Trophoblast cell (in vitro differentiated cells and primary cell): ENCODE results near the gene CNTFR.

Source experiments
- DNase-seq, 2 donors: peaks; one replicate each; pipeline ENCODE4 v3.0.0-alpha.2; 2016
- H2AFZ ChIP-seq: 2 replicates; pipeline ENCODE4 v1.6.1; 2013; ENCODE audit warnings: low read length, moderate library complexity, mild to moderate bottlenecking; ENCODE audit not compliant: insufficient read depth, poor library complexity
- H2AK5ac ChIP-seq: 2 replicates; pipeline ENCODE4 v1.6.1; 2013; ENCODE audit warnings: mild to moderate bottlenecking, low read length
- H2BK120ac ChIP-seq: 2 replicates; pipeline ENCODE4 v1.6.1; 2013; ENCODE audit warnings: low read length, mild to moderate bottlenecking, moderate library complexity; ENCODE audit not compliant: insufficient read depth, poor library complexity
- H2BK12ac ChIP-seq: 2 replicates; pipeline ENCODE4 v1.6.1; 2013; ENCODE audit warnings: mild to moderate bottlenecking, low read length, moderate library complexity
- H2BK5ac ChIP-seq: 2 replicates; pipeline ENCODE4 v1.6.1; 2013; ENCODE audit warnings: low read length, low read depth, moderate library complexity, mild to moderate bottlenecking; ENCODE audit not compliant: poor library complexity
- H3K14ac ChIP-seq: 2 replicates; pipeline ENCODE4 v1.6.1; 2013; ENCODE audit warnings: mild to moderate bottlenecking, low read length
- H3K18ac ChIP-seq: 2 replicates; pipeline ENCODE4 v1.6.1; 2013; ENCODE audit warnings: mild to moderate bottlenecking, low read length
- H3K23ac ChIP-seq: 2 replicates; pipeline ENCODE4 v1.6.1; 2013; ENCODE audit warnings: low read length
- H3K27ac ChIP-seq: 2 replicates; pipeline ENCODE4 v1.5.1; 2013; ENCODE audit warnings: low read depth, mild to moderate bottlenecking, inconsistent platforms, low read length, moderate library complexity
- H3K27me3 ChIP-seq: 2 replicates; pipeline ENCODE4 v1.6.1; 2013; ENCODE audit warnings: inconsistent platforms, mild to moderate bottlenecking, low read length, moderate library complexity; ENCODE audit not compliant: insufficient read depth
- H3K36me3 ChIP-seq, 2 experiments: 1 replicate in 1 of 2; 2 replicates in 1 of 2; pipeline ENCODE4 v1.6.1; 2013; ENCODE audit warnings: low read length in 2 of 2, mild to moderate bottlenecking in 2 of 2, moderate library complexity in 1 of 2; ENCODE audit not compliant: insufficient read depth in 2 of 2, control insufficient read depth in 1 of 2
- H3K4ac ChIP-seq: 2 replicates; pipeline ENCODE4 v1.6.1; 2013; ENCODE audit warnings: low read depth, mild to moderate bottlenecking, low read length, moderate library complexity
- H3K4me1 ChIP-seq, 2 experiments: 1 replicate in 1 of 2; 2 replicates in 1 of 2; pipeline ENCODE4 v1.6.1; 2013; ENCODE audit warnings: low read length in 2 of 2, mild to moderate bottlenecking in 2 of 2, moderate library complexity in 1 of 2; ENCODE audit not compliant: insufficient read depth in 2 of 2, control insufficient read depth in 1 of 2
- H3K4me2 ChIP-seq: 2 replicates; pipeline ENCODE4 v1.6.1; 2013; ENCODE audit warnings: inconsistent platforms, mild to moderate bottlenecking, low read length, moderate library complexity
- H3K4me3 ChIP-seq: 2 replicates; pipeline ENCODE4 v1.5.1; 2013; ENCODE audit warnings: mild to moderate bottlenecking, low read depth, low read length, inconsistent platforms
- H3K79me1 ChIP-seq: one replicate; pipeline ENCODE4 v1.6.1; 2013; ENCODE audit warnings: low read length
- H3K79me2 ChIP-seq: 2 replicates; pipeline ENCODE4 v1.6.1; 2013; ENCODE audit warnings: low read length, mild to moderate bottlenecking; ENCODE audit not compliant: control insufficient read depth, insufficient read depth, poor library complexity
- H3K9ac ChIP-seq: 2 replicates; pipeline ENCODE4 v1.6.1; 2013; ENCODE audit warnings: mild to moderate bottlenecking, low read length
- H3K9me3 ChIP-seq: 2 replicates; pipeline ENCODE4 v1.6.1; 2013; ENCODE audit warnings: low read depth, mild to moderate bottlenecking, control low read depth, inconsistent platforms, low read length; ENCODE audit not compliant: insufficient read depth
- H4K12ac ChIP-seq: 2 replicates; pipeline ENCODE4 v1.6.1; 2013; ENCODE audit warnings: low read depth, mild to moderate bottlenecking, low read length, moderate library complexity
- H4K8ac ChIP-seq: 2 replicates; pipeline ENCODE4 v1.6.1; 2013; ENCODE audit warnings: low read depth, mild to moderate bottlenecking, low read length, moderate library complexity
- H4K91ac ChIP-seq: one replicate; pipeline ENCODE4 v1.6.1; 2013; ENCODE audit warnings: low read depth, mild to moderate bottlenecking, low read length, moderate library complexity
- WGBS: extraction: QIAGEN DNeasy Blood & Tissue Kit; methylation state at CpG from one replicate; pipeline ENCODE4 v1.1.7; 2013; ENCODE audit warnings: missing lambda C conversion rate; ENCODE audit not compliant: insufficient read length, insufficient coverage; ENCODE audit errors: extremely low coverage; 5-methylcytosine and 5-hydroxymethylcytosine counted together

Gene CNTFR

GRCh38 chr9:34515959-34516358, 73.6 kb downstream of the CNTFR start:
- no peak overlapping the region for H2BK12ac ChIP-seq
- H3K18ac ChIP-seq: no peak overlapping the region
- H3K79me2 ChIP-seq: no peaks in the 10 kb centered on the region
- peaks cover 0 to 5% of the 10 kb centered on the region in 2 experiments for H3K4me1 ChIP-seq
- whole genome bisulfite sequencing: no CpG with 5 or more reads among the region's 3 CpGs
- no peaks in the 10 kb centered on the region for H3K9me3 ChIP-seq
- H3K27me3 ChIP-seq: no peaks in the 10 kb centered on the region
- no peaks in the 10 kb centered on the region for H3K36me3 ChIP-seq
- H2BK5ac ChIP-seq: no peak overlapping the region
- no peak overlapping the region for H3K9ac ChIP-seq
- no peak overlapping the region for H3K4me3 ChIP-seq
- no peak overlapping the region for H4K12ac ChIP-seq
- H3K79me1 ChIP-seq: no peaks in the 10 kb centered on the region
- no peak overlapping the region for H2BK120ac ChIP-seq
- H2AK5ac ChIP-seq: no peak overlapping the region
- no peak for DNase-seq
- no peak overlapping the region for H3K4ac ChIP-seq
- H4K8ac ChIP-seq: no peak overlapping the region
- no peak overlapping the region for H3K14ac ChIP-seq
- no peak overlapping the region for H3K27ac ChIP-seq
- H3K4me2 ChIP-seq: no peak overlapping the region
- H4K91ac ChIP-seq: no peak overlapping the region
- H2AFZ ChIP-seq: no peak overlapping the region
- no peak overlapping the region for H3K23ac ChIP-seq

- Histone ChIP-seq H2AFZ (no peak overlapping the region), H3K9me3 (no peaks in the 10 kb centered on the region)
- no CpG with 5 or more reads among the region's 3 CpGs for WGBS
These were observed 74.7 kb downstream of the CNTFR start for GRCh38 chr9:34514816-34515215.

GRCh38 chr9:34514401-34514800, 75.1 kb downstream of the CNTFR start:
- WGBS: no CpG with 5 or more reads among the region's 8 CpGs
- Histone ChIP-seq H3K9ac (no peak overlapping the region), H3K4me3 (no peak overlapping the region)

More at GRCh38 chr9:34514816-34515215, 74.7 kb downstream of the CNTFR start:
- no peak overlapping the region for H3K18ac ChIP-seq
- no peak overlapping the region for H3K27ac ChIP-seq
- no peak overlapping the region for H3K14ac ChIP-seq
- H3K79me2 ChIP-seq: no peaks in the 10 kb centered on the region
- H3K27me3 ChIP-seq: no peaks in the 10 kb centered on the region
- H3K4ac ChIP-seq: no peak overlapping the region
- no peak overlapping the region for H3K23ac ChIP-seq
- no peak overlapping the region for H4K91ac ChIP-seq
- no peak overlapping the region for H2BK12ac ChIP-seq
- H3K79me1 ChIP-seq: no peaks in the 10 kb centered on the region
- H3K9ac ChIP-seq: no peak overlapping the region
- H4K8ac ChIP-seq: no peak overlapping the region
- H3K4me2 ChIP-seq: no peak overlapping the region
- no peak overlapping the region for H2BK5ac ChIP-seq
- no peak overlapping the region for H3K4me3 ChIP-seq
- DNase-seq: no peak
- no peaks in the 10 kb centered on the region for H3K36me3 ChIP-seq
- H2BK120ac ChIP-seq: no peak overlapping the region
- peaks cover 0 to 9% of the 10 kb centered on the region in 2 experiments for H3K4me1 ChIP-seq
- no peak overlapping the region for H4K12ac ChIP-seq
- H2AK5ac ChIP-seq: no peak overlapping the region

GRCh38 chr9:34513567-34514214, 75.8 kb downstream of the CNTFR start:
- no peak overlapping the region for H3K9ac ChIP-seq

More at GRCh38 chr9:34514401-34514800, 75.1 kb downstream of the CNTFR start:
- no peak overlapping the region for H3K23ac ChIP-seq
- H3K4me1 ChIP-seq: peaks cover 0 to 12% of the 10 kb centered on the region in 2 experiments
- no peak overlapping the region for H3K18ac ChIP-seq
- no peak overlapping the region for H2AK5ac ChIP-seq
- no peak overlapping the region for H3K27ac ChIP-seq
- no peak for DNase-seq
- no peak overlapping the region for H2AFZ ChIP-seq
- no peak overlapping the region for H3K4me2 ChIP-seq
- H3K9me3 ChIP-seq: no peaks in the 10 kb centered on the region
- H3K79me1 ChIP-seq: no peaks in the 10 kb centered on the region
- H4K8ac ChIP-seq: no peak overlapping the region
- H2BK120ac ChIP-seq: no peak overlapping the region
- H2BK5ac ChIP-seq: no peak overlapping the region
- H2BK12ac ChIP-seq: no peak overlapping the region
- H3K36me3 ChIP-seq: no peaks in the 10 kb centered on the region
- no peak overlapping the region for H3K4ac ChIP-seq
- no peaks in the 10 kb centered on the region for H3K27me3 ChIP-seq
- no peak overlapping the region for H3K14ac ChIP-seq
- no peak overlapping the region for H4K12ac ChIP-seq
- no peaks in the 10 kb centered on the region for H3K79me2 ChIP-seq
- H4K91ac ChIP-seq: no peak overlapping the region

More at GRCh38 chr9:34513567-34514214, 75.8 kb downstream of the CNTFR start:
- no peak overlapping the region for H4K12ac ChIP-seq
- no peaks in the 10 kb centered on the region for H3K36me3 ChIP-seq
- H3K14ac ChIP-seq: no peak overlapping the region
- no peak overlapping the region for H3K4ac ChIP-seq
- H2BK5ac ChIP-seq: no peak overlapping the region
- H3K9me3 ChIP-seq: no peaks in the 10 kb centered on the region
- no peak overlapping the region for H3K27ac ChIP-seq
- no peak overlapping the region for H4K91ac ChIP-seq
- no CpG with 5 or more reads among the region's 2 CpGs for WGBS
- H3K4me2 ChIP-seq: no peak overlapping the region
- no peak for DNase-seq
- H3K18ac ChIP-seq: no peak overlapping the region
- no peak overlapping the region for H4K8ac ChIP-seq
- no peak overlapping the region for H3K23ac ChIP-seq
- no peak overlapping the region for H3K4me3 ChIP-seq
- H3K4me1 ChIP-seq: peaks cover 0 to 12% of the 10 kb centered on the region in 2 experiments
- no peak overlapping the region for H2BK12ac ChIP-seq
- H3K27me3 ChIP-seq: no peaks in the 10 kb centered on the region
- H2BK120ac ChIP-seq: no peak overlapping the region
- no peaks in the 10 kb centered on the region for H3K79me1 ChIP-seq
- H2AK5ac ChIP-seq: no peak overlapping the region
- H2AFZ ChIP-seq: no peak overlapping the region
- H3K79me2 ChIP-seq: no peaks in the 10 kb centered on the region
